Muscle layer of colon (tissue), 2 donors: ENCODE measurements around the gene GAS2L1.

ENCODE experiments used
- H3K27ac ChIP-seq: one replicate; pipeline ENCODE4 v1.7.0; 2013; ENCODE audit warnings: low read depth, mild to moderate bottlenecking, low read length, moderate library complexity
- H3K27me3 ChIP-seq, 2 donors: one replicate each; pipeline ENCODE4 v1.7.0; 2013; ENCODE audit warnings: low read length in 2 of 2, mild to moderate bottlenecking in 2 of 2; ENCODE audit not compliant: insufficient read depth in 2 of 2, control insufficient read depth in 1 of 2
- H3K36me3 ChIP-seq: one replicate; pipeline ENCODE4 v1.7.0; 2013; ENCODE audit warnings: mild to moderate bottlenecking, low read length; ENCODE audit not compliant: insufficient read depth
- H3K4me1 ChIP-seq: one replicate; pipeline ENCODE4 v1.7.0; 2013; ENCODE audit warnings: mild to moderate bottlenecking, low read length; ENCODE audit not compliant: insufficient read depth
- H3K4me3 ChIP-seq, 2 donors: one replicate each; pipeline ENCODE4 v1.7.0; 2013; ENCODE audit warnings: low read length in 2 of 2, low read depth in 1 of 2, mild to moderate bottlenecking in 1 of 2, moderate library complexity in 1 of 2
- H3K9ac ChIP-seq: one replicate; pipeline ENCODE4 v1.7.0; 2013; ENCODE audit warnings: low read length
- H3K9me3 ChIP-seq: one replicate; pipeline ENCODE4 v1.7.0; 2013; ENCODE audit warnings: mild to moderate bottlenecking, low read length
- donor health status: abdominal sarcoma.
- donor health status: Adenocarcinoma of cecum.

The GAS2L1 gene

DNA sequence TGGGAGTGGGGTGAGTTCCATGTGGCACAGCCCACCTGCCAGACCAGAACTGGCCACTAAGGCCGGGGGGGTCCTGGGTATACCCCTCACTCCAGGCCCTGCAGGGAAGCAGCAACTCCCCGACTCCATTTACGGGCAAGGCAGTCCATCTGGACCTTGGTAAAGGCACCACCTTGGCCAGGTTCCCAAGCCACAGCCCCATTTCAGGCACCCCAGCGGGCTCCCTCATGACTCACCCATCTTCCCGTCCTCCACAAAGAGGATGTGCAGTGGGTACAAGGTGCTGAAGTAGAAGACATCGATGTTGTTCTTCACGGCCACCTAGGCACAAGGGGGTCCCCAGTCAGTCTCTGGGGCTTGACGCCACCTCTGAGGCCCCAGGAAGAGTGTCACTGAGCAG is 24.8 kb downstream of the GAS2L1 start:
- Histone ChIP-seq H3K9ac (no peak overlapping the region), H3K36me3 (peaks cover 36% of the 10 kb centered on the region), H3K27me3 (no peaks in the 10 kb centered on the region), H3K4me3 (no peak overlapping the region), H3K27ac (no peak overlapping the region), H3K4me1 (no peaks in the 10 kb centered on the region), H3K9me3 (no peaks in the 10 kb centered on the region)

DNA sequence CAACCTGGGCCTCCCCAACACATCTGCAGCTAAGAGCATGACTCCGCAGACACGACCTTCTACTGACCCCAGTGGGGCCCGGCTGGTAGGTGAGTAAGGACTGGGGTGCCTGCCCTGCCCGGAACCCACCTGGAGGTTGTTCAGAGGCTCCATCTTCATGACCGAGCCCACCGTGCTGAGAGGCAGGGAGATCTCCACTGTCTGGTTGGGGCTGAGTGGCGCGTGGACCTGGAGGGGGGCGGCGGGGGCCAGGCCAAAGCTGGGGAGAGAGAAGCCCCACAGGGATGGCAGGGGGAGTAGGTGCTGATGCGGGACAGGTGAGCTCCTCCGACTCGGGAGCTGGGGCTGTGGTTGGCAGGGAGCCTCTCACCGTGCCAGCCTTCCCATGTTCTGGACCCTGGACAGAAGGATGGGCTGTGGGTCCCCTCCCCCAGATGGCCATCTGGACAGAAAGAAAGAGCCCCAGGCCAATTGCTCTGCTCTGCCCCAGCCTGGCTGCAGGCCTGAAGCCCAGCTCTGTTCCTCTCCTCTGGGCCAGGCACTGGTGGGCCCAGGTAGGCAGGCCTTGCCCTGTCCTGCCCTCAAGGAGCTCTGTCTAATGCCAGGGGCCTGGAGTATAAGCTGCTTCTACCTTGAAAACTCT is 25.3 kb downstream of the GAS2L1 start:
- H3K4me3 ChIP-seq, result no peak overlapping the region
- H3K4me1 ChIP-seq, result no peaks in the 10 kb centered on the region
- no peaks in the 10 kb centered on the region for H3K9me3 ChIP-seq
- H3K36me3 ChIP-seq, result peaks cover 38% of the 10 kb centered on the region
- H3K27ac ChIP-seq, result no peak overlapping the region
- H3K27me3 ChIP-seq, result no peaks in the 10 kb centered on the region
- no peak overlapping the region for H3K9ac ChIP-seq

DNA sequence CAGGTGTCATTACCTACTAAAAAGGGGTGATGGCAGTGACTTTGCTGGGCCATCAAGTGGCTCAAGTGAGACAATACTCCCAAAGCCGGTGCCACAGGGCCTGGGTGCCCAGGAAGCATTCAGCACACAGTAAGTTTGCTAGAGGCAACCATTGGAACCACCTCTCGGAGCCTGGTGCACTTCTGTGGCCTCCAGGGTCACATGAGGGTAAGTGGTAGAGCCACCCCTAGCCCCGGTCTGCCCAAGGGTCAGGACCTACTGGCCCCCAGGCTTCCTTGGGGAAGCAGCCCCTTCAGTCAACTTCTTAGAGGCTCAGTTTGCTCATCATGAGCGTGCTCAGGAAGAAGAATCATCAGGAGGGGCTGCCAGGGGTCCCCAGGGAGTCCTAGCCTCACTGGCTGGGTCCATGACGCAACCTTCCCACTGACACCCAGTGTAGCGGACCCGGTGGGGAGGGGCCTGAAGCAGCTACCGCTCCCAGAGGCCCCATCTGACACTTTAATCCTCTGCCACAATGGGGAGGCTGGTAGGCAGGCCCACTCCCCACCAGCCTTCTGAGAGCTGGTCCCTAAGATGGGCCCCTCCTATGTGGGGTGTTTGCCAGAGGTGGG is 26.5 kb downstream of the GAS2L1 start:
- Histone ChIP-seq H3K27me3 (no peaks in the 10 kb centered on the region), H3K9me3 (no peaks in the 10 kb centered on the region), H3K4me1 (no peaks in the 10 kb centered on the region)

DNA sequence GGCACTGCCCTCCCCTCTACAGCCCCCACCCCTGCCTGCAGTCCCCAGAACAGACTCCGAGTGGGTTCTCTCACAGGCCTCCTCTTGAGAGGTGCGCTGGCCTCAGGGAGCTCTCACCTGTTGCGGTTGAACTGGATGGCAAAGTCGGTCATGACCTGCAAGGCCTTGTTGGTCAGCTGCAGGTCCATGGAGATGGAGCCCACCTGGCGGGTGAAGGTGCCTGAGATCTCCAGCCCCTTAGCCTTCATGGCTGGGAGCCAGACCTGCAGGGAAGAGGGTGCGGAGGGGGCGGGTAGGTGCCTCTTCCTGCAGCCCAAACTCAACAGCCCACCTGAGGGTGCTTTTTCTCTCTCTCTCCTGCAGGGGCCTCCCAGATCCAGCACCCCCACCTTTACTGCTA is 27.7 kb downstream of the GAS2L1 start:
- Histone ChIP-seq H3K9ac (no peak overlapping the region), H3K36me3 (peaks cover 61% of the 10 kb centered on the region), H3K9me3 (no peaks in the 10 kb centered on the region), H3K27me3 (no peaks in the 10 kb centered on the region), H3K4me1 (no peaks in the 10 kb centered on the region), H3K27ac (no peak overlapping the region), H3K4me3 (no peak overlapping the region)

More for the DNA sequence above, 26.5 kb downstream of the GAS2L1 start:
- H3K27ac ChIP-seq, result no peak overlapping the region
- H3K36me3 ChIP-seq, result peaks cover 50% of the 10 kb centered on the region
- no peak overlapping the region for H3K4me3 ChIP-seq
- H3K9ac ChIP-seq, result no peak overlapping the region

DNA sequence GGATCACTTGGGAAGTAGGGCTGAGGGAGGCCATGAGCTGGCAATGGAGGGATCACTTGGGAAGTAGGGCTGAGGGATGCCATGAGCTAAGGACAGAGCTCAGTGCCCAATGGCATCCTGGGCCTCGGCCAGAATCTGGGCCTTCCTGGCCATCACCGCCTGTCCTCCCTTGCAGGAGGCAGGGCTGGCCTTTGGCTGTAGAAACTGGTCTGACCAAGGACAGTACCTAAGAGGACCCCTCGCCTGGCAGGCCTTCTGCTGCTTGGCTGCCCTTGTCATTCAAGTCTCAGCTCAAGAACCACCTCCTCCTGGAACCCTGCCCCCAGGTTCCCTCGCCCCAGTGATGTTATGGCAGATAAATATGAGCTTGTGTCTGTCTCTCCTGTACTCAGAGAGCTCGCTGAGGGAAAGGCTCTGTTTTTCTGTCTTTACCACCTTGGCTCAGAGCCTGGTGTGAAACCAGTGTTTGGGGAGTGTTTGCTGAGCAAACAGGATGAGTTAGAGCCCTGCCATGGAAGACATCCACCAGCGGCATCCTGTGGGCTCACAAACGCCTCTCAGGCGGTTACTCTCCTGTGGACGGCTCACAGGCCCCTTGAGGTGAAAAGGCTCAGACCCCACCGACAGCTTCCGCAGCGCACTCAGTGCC is 28.4 kb downstream of the GAS2L1 start:
- Histone ChIP-seq H3K4me1 (no peaks in the 10 kb centered on the region), H3K36me3 (peaks cover 62% of the 10 kb centered on the region), H3K4me3 (no peak overlapping the region), H3K9me3 (no peaks in the 10 kb centered on the region), H3K27me3 (no peaks in the 10 kb centered on the region), H3K27ac (no peak overlapping the region), H3K9ac (no peak overlapping the region)

DNA sequence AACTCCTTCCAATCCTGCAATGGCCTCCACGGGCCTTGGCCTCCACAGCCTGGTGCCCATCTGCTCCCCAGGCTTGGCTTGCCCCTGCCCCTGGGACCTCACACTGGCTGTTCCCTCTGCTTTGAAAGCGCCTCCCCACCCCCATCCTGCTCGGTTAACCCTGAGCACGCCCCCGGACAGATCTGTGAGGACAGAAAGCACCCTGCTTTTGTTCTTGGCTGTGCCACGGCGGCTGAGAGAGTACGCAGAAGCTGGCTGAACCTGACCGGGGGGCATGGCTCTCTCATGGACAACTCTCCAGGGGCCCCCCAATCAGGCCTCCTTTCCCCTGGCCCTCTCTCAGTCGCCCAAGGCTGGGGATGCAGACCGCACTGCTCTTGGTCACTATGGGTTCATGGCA is 29.2 kb downstream of the GAS2L1 start:
- no peak overlapping the region for H3K9ac ChIP-seq
- no peak overlapping the region for H3K4me3 ChIP-seq
- peaks cover 71% of the 10 kb centered on the region for H3K36me3 ChIP-seq
- H3K27me3 ChIP-seq, result no peaks in the 10 kb centered on the region
- no peaks in the 10 kb centered on the region for H3K9me3 ChIP-seq
- no peaks in the 10 kb centered on the region for H3K4me1 ChIP-seq
- no peak overlapping the region for H3K27ac ChIP-seq

DNA sequence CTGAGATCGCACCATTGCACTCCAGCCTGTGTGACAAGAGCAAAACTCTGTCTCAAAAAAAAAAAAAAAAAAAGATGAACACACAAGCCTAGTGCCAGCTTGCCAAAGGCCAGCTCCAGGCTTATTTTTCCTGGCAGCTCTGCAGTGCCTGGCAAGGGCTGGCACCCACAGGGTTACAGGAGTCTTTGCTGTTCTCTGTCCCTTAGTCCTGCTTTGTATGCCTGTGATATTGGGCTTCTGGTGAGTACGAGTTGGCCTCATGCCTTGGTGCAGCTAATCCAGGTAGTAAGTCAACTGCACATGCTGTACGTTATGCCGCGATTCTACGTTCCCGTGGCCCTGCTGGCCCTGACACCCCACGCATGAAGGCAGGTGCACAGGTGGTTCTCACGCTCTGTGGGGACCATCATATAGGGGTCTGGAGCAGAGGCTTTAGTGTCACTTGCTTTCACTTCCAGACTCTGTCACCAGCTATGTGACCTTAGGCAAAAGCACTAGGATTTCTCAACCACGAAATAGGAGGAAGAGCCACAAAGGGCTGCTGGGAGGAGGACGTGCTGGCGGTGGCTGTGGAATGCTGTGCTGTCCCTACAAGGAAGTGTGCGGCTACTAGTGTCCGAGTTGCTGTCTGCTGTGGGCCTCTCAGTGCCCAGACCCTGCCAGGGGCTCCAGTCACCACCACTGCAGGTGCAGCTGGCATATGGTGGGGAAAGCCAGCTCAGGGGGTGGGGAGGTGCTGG is 30.5 kb downstream of the GAS2L1 start:
- Histone ChIP-seq H3K27me3 (no peaks in the 10 kb centered on the region), H3K4me3 (no peak overlapping the region), H3K9me3 (no peaks in the 10 kb centered on the region), H3K4me1 (no peaks in the 10 kb centered on the region), H3K9ac (no peak overlapping the region), H3K36me3 (peaks cover 72% of the 10 kb centered on the region), H3K27ac (no peak overlapping the region)

DNA sequence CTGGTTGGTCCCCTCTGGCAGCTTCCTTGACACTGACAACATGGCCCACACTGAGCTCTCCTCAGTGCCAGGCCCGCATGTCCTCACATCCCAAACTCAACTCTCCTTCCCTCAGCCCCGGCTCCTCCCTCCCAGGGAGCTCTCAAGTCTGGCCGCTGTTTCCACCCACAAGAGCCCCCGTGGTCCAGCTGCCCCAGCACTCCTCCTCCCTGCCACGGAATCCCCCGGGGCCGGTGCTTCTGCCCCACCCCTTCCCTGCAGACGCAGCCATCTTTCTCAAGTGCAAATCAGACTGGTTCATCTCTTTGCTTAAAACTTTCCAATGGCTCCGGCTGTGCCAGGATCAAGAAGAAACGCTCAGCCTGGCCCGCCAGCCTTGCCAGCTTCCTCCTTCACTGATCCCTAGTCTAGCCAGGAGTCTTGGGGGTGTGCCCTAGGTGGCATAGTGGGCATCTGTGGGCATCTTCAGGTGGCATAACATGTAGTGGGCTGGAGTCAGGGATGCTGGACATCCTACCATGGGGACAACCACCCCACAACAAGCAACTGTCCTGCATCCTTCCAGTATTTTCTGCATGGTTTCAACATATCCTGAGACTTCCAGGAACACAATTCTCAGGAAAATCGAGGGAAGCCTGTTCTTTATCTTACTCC is 31.3 kb downstream of the GAS2L1 start:
- H3K27ac ChIP-seq, result no peak overlapping the region

DNA sequence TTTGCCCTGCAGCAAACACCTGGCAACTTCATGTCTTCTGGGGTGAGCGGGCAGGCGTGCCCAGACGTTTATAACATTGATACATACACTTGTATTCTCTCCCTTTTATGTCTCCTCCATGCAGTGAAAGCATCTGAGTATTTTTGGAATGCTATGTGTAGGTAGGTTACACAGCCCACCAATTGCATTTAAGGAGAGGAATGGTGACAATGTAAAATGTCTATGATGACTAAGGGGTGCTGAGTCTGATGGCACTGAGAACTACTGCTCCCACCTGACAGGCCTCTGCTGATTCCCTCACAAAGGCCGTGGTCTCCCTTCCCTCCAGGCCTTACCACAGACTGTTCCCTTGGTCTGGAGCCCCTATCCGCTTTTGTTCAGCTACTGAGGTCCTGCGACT is 31.9 kb downstream of the GAS2L1 start:
- H3K4me1 ChIP-seq, result peaks cover 5% of the 10 kb centered on the region
- H3K4me3 ChIP-seq, result no peak overlapping the region
- no peak overlapping the region for H3K9ac ChIP-seq
- no peaks in the 10 kb centered on the region for H3K9me3 ChIP-seq
- H3K27me3 ChIP-seq, result no peaks in the 10 kb centered on the region
- no peak overlapping the region for H3K27ac ChIP-seq
- peaks cover 62% of the 10 kb centered on the region for H3K36me3 ChIP-seq

More for the DNA sequence above, 31.3 kb downstream of the GAS2L1 start:
- H3K9me3 ChIP-seq, result no peaks in the 10 kb centered on the region
- H3K4me1 ChIP-seq, result peaks cover under 1% of the 10 kb centered on the region
- H3K36me3 ChIP-seq, result peaks cover 69% of the 10 kb centered on the region
- H3K9ac ChIP-seq, result no peak overlapping the region
- H3K27me3 ChIP-seq, result no peaks in the 10 kb centered on the region
- H3K4me3 ChIP-seq, result no peak overlapping the region

DNA sequence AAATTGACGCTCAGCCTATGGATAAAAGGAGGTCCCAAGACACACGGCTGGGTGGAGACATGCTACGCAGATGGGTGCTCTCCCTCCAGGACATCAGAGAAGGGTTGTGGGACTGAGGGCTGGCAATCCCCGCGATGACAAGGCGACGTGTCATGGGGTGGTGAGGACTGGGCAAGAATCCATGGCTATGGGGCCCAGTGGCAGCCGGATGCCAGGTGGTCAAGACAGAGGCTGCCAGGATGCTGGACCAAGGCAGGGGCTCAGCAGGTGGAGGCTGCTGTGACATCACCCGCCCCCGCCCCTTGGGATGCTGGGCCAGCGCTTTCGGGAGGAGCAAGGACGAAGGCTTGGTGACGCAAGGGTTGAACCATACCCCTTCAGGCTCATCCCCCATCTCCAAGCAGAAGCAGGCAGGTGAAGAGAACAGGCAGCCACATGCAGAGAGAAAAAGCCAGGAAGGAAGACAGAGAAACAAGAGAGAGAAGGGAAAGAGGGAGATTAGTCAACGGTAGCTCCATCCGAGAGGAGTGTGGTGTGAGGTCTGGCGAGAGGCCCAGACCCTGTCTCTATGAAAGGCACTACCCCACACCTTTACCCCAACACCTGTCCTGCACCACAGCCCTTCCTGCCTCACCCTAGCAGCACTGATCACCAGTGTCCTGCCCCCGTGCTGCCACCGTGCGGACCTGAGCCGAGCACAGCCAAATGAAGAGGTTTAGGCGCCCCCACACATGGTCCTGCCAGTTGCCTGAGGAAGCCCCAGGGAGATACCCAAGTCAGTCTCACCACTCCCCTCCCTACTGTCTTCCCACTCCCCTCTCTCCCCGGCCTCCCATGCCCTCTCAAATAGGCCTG is 33.2 kb downstream of the GAS2L1 start:
- Histone ChIP-seq H3K9me3 (no peaks in the 10 kb centered on the region), H3K4me1 (peaks cover 16% of the 10 kb centered on the region), H3K36me3 (peaks cover 62% of the 10 kb centered on the region), H3K9ac (no peak overlapping the region), H3K27ac (no peak overlapping the region), H3K4me3 (no peak overlapping the region), H3K27me3 (no peaks in the 10 kb centered on the region)
